PFSK-1 (cell line): ENCODE results near the gene VGLL1.

Experiments used
- POLR2AphosphoS5 ChIP-seq: IDR thresholded peaks from 2 replicates; pipeline ENCODE4 v1.6.1; 2012; ENCODE audit warnings: low read depth, mild to moderate bottlenecking, control low read depth, low read length, moderate library complexity
- SIN3A ChIP-seq: IDR thresholded peaks from 2 replicates; pipeline ENCODE4 v1.6.1; 2012; ENCODE audit warnings: mild to moderate bottlenecking, low read length, moderate library complexity, borderline replicate concordance; ENCODE audit not compliant: insufficient read depth
- TAF1 ChIP-seq: IDR thresholded peaks from 2 replicates; pipeline ENCODE4 v1.6.1; 2012; ENCODE audit warnings: low read length, control low read depth, borderline replicate concordance; ENCODE audit not compliant: insufficient read depth

GRCh38 chrX:136493011-136493410 lies 39.0 kb upstream of the VGLL1 start:
- TF ChIP-seq POLR2AphosphoS5 (no peak), TAF1 (no peak), SIN3A (no peak)
